Stimulated activated CD4-positive, alpha-beta T cell treated with anti-CD3 and anti-CD28 coated beads, Interleukin-1b, Interleukin-23, amount 100 ng/mL, for 4 hours (primary cell): ENCODE measurements around the gene RAB32.

ENCODE experiments used
- DNase-seq, 2 donors: peaks; one replicate each; pipeline ENCODE4 v3.0.0-alpha.2; 2020; ENCODE audit warnings: low read depth in 2 of 2

The RAB32 gene

DNA sequence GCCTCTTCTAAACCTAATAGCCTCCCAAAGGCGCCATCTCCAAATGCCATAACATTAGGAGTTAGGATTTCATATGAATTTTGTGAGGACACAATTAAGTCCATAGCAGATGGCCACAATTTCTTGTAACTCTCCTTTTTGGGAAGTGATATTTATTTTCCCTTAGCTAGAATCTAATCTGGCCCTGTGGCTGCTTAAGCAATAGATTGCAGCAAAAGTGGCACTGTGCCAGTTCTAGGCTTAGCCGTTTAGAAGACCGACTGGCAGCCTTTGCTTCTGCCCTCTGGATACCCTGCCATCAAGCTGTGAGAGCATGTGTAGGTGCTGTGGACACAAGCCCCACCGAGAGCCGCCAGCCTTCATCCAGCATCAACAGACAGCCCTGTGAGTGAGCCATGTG, 39.2 kb downstream of the RAB32 start:
- no peak for DNase-seq

DNA sequence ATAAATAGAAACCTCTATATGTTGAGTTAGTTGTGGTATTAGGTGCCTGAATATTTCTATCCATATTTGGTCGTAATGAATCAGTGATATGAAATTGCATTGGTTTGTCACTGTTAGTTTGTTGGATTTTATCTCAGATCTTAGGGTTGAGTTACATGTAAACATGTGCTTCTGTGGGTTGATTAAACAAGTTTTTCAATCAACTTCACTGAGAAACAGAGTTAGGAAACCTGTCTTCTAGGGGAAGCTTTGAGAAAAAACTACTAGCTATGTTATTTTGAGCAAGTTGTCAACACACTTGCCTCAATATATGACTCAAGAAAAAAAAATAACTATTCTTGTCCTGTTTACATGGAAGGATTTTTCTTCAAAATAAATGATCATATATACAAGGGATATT, 40.3 kb downstream of the RAB32 start:
- no peak for DNase-seq

DNA sequence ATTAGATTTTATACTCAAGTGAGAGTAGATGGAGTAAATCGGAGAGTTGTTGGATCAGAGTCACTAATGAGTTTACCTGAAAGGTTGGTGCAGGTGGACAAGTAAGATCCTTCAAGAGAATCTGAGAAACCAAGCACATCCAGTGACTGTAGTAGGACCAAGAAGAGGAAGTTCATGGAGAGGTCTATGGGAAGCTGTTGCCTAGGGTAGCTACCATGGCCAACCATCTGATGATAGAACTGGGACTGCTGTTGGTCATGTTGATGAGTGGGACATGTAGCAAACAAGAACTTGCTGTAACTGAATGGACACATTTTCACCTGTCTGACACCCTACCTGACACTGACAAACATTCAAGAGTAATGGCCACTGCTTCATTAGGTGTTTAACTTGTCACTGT, 43.8 kb downstream of the RAB32 start:
- no peak for DNase-seq

DNA sequence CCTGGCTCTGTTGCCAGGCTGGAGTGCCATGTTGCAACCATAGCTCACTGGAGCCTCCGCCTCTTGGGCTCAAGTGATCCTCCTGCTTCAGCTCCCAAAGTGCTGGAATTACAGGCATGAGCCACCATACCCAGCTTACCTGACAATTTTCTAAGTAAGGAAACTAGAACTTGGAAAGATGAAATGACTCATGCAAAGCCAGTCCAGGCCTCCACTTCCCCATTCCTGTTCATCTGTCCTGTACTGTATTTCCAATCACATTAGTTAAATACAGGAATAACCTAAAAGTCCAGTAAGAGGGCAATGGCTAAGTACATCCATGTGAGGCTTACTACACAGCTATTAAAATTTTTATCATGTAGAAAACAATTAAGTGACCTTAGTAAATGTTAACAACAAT, 46.9 kb downstream of the RAB32 start:
- DNase-seq, result no peak

DNA sequence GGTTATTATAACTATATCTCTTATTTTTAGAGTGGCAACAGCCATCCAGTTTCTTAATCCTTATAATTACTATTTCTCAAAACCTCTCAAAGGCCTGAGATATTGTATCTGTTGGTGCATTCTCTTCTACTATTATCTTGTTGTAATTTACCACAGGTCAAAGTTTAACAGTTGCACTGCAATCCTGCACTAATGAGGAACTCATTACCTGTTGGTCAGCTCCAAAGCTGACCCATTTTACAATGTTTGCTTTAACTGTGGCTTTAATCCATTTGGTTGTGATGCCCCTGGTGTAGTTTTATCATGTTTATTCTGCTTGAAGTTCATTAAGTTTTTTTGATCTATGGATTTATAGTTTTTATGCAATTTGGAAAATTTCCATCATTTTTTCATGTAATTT, 48.8 kb downstream of the RAB32 start:
- DNase-seq, result no peak

DNA sequence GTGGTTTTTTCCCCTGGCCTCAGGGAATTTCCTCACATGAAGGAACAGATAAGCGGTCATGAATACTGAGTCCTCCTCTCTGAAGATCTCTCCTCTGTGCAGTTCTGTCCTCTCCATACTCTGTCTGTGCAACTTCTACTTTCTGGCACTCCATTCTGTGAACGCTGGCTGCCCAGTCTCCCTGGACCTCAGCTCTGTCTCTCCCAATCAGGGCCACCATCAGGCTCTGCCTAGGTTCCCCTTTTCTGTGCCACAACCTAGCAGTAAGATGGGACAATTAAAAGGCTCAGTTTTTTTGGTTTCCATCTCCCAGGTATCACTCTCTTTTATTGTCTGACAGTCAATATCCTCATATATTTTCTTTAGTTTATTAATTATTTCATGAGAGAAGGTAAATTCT, 50.4 kb downstream of the RAB32 start:
- DNase-seq, result no peak

DNA sequence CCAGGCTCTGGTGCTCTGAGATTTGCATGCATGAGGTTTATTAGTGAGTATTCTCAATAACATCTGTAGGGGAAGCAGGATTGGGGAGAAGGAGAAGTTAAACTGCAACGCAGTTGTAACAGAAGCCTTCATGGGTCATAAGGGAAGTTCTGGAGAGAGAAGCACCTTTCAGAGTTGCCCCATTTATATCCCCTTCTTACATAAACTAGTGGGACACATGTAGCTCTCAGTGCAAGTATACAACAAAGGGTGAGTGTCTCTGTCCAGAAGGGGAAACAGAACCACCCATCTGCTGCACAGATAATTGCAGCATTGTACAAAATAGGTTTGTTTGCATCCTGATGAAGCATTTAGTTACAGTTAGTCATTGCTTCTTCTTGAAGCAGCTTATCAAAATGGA, 50.9 kb downstream of the RAB32 start:
- DNase-seq, result no peak

DNA sequence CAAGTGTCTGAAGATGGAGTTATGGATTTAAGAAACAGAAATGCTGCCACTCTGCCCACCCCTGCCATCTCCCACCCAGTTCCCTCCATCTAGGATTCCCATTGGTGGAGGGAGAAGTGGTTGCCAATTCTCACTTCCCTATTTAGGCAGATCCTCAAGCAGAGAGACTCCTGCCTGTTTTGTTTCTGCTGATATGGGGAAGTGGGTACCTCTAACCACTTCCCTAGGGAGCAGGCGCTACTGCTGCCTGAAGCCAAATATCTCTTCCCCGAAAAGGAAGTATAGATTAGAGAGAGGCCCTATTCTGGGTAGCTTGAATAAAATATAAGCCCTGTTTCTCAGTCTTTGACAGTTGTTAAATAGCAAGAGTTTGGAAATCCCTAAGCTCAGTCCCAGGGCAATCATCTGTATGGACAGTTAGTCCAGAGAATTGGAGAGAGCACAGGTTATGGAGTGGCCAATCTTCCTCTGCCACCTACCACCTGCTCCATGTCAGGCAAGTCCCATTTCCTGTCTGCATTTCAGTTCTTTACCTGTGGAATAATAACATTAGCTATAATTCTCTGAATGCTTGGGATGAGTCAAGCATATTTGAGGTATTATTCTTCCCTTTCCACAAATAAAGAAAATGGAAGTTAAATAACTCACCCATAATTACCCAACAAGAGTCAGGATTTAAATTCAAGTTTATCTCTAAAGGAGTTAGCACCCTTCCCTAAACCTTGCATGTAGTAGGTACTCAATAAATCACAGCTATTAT, 52.5 kb downstream of the RAB32 start:
- no peak for DNase-seq

DNA sequence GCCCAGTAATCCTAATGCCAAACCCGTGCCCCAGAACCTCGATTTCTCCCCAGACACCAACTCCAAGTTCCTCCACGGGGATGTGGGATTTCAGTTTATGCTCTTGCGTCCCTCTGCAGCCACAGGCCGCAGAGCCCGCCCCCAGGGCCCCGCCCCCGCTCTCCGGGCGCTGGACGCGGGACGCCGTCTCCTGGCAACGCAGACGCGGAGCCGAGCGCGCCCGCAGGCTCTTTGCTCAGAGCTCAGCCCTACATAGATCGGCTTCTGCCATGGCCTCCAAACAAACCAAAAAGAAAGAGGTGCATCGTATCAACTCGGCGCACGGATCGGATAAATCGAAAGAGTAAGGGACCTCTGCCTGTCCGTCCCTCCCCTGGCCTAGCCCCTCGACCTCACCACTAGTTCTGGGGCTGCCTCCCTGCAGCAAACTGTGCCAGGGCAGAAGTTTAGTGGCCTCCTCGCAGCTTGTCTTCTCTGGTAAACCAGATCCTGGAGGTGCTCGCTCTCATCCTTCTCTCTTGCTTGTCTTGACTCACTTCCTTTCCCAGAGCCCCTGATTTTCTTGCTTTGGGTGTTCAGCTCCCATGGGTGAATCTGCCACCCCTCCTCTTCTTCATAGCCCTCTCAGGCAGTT, 55.3 kb downstream of the RAB32 start, which contains the start of gene ADGB:
Gene ADGB, plus strand, starts transcription at position 201 of the 634 bp plus-strand sequence. Its CDS starts 69 bp downstream, at position 270.
- DNase-seq, result peak in 1 of 2 donors; percentile 0

DNA sequence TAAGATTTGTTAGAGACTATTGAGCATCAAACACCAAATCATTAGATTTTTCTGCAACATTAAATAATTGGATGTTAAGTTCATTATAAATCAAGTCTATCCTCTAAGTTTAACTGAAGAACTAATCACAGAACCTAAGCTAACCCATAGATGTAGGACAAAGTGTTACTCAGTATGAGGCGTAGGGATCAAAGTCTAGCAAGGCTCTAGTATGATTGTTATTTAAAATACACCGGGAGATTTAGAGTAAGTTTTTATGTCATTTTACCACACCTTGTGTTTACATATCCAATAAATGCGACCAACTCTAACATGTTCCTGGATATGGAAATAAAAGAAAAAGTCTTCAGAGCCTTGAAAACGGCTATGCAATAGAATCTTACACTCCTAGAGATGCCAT, 57.7 kb downstream of the RAB32 start:
- no peak for DNase-seq

DNA sequence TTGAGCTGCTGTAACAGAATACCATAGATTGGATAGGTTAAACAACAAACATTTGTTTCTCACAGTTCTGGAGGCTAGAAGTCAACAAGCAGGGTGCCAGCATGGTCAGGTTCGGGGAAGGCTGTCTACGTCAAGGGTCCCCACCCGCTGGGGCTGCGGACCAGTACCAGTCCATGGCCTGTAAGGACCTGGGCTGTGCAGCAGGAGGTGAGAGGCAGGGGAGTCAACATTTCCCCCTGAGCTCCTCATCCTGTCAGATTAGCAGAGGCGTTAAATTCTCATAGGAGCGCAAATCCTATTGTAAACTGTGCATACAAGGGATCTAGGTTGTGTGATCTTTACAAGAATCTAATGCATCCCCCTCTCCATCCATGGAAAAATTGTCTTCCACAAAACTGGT, 58.9 kb downstream of the RAB32 start:
- DNase-seq, result no peak
